ENCODE measurements around the gene ADRA2A.

ADRA2A gene

GRCh38 chr10:111110771-111111170 lies 33.9 kb downstream of the ADRA2A start:
- no peak for DNase-seq (ENCODE audit: low spot score)

DNA sequence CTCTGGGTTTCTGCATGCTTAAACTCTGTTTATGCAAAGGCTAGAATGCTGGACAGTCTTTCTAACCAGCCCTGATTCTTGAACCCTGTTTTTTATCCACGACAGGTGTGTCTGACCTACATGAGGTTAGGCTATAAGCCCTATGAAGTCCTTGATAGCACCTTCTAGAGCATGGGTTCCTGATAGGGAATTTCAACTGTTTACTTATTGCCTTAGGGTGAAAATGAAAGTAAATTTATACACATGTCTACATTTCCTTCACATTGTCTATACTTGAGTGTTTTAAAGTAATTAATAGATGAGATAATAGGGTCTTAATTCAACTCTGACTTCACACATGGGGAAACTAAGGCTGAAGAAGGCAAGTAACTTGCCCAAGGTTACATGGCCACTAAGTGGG lies 35.5 kb downstream of the ADRA2A start:
- DNase-seq (ENCODE audit: low spot score), result no peak

- no peak for DNase-seq (ENCODE audit: low spot score)
Measured at GRCh38 chr10:111113238-111113960, 36.6 kb downstream of the ADRA2A start.

DNA sequence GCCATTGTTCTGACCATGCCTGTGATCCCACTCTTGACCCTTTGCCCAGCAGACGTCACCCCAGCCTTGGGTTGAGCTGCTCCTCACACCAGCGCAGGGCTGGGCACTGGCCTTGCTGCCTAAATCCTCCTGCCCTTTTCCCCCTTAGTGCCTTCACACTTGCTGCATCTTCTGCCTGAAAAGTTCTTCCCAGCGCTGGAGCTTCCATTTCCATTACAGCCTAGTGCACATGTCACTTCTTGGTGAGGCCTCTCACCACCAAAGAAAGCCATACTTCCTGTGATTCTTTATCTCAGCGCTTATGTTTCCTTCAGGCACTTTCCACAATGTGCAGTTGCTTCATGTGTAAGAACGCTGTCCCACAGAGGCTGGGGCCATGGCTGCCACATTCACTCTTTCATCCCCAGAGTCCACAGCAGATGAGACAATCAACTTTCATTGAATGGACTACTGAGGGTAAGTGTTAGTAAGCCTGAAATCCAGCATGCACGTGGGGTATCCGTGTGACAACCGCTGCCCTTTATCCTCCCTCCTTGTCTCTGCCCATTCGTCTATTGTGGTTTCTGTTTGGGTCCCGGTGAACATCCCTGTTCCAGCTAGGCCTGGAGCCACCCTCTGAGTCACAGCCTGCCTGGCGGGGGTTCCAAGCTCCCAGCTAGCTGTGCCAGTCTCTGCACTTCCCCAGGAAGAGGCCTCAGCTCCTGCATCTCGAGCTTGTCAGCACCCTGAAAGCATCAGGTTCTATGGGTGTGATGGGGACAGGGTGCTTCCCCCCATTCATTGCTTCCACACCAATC lies 37.3 kb downstream of the ADRA2A start:
- no peak for DNase-seq (ENCODE audit: low spot score)

DNA sequence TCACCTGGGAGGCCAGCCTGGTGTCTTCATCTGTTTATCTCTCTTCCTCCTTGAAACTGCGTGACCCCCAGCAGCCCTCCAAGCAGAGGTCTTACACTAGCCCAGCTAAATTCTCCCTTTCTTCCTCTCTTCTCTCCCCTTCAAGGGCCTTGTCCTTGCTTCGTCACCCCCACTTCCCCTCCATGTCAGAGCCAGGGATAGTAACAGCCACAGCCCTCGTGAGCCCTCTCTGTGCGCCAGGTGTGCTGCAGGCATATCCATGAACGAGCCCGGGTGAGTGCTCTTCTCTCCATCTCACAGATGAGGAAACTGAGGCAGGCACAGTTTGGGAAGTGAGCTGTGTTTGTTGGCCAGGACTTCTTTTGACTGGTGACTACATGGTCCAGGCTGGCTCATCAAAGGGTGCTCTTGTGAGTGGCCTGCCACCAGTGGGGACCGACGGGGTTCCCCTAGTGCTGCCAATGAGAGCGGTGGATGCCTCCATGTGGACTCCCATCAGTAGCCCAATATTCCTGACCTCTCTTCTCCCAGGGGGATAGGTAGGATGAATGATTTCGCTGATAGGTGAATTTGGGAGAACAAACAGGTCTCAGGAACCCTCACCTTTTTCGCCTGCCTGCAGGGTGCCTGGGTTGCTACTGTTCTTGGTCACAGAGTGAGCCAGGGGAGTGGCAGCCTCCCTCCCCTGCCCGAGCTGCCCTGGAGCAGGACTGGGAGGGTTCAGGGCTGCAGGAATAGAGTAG lies 38.1 kb downstream of the ADRA2A start:
- no peak for DNase-seq (ENCODE audit: low spot score)

DNA sequence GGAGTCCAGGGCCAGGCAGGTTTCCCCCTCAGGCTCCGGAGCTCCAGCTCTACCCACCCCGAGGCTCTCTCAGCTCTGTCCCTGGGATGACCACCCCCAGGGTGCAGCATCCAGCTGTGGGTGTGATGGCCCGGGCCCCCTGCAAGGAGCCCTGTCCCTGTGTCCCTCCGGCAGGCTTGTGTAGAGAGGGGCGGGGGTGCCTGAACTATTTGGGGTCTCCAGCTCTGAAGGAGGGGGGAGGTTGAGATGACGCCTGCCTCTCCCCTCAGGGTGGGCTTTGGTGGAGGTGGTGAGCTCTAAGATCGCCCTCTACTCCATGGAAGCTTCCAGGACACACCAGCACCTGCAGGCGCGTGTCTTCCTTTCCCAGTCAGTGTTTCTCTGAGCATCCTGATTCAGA lies 39.4 kb downstream of the ADRA2A start:
- no peak for DNase-seq (ENCODE audit: low spot score)

- no peak for DNase-seq (ENCODE audit: low spot score)
Measured at GRCh38 chr10:111116762-111117445, 40.1 kb downstream of the ADRA2A start.

DNA sequence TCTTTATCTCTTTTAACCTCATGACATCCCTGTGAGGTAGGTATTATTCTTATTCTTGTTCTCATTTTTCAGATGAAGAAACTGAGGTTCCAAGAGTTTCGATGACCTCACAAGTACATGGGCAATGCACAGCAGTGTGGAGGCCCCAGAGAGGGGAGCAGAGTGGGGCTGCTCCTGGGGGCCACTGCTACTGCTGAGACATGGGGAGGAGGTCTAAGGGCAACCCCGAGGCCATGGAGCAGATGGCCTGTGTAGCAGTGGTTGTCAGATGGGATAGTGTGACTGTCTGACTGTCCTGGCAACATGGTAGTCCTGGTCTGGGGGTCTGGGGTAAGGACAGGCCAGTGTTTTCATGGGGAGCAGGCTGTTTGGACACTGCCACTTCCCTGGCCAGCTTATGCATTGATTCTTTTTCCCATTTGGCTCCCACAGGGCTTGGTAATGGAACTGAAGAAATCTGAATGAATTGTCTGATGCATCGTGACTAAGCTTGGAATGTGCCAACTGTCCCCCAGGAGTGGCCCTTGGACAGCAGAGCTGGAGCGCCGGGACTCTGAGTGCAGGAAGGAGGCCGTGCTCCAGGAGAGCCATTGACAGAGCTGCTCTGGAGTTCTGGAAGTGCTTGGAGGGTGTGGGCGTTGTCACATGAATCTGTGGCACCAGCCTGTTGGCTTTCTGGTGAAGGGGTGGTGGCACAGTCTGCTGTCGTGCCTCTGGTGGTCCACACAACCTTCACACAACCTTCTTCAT lies 40.9 kb downstream of the ADRA2A start:
- no peak for DNase-seq (ENCODE audit: low spot score)

- DNase-seq (ENCODE audit: low spot score), result no peak
Measured at GRCh38 chr10:111118758-111119157, 41.9 kb downstream of the ADRA2A start.

DNA sequence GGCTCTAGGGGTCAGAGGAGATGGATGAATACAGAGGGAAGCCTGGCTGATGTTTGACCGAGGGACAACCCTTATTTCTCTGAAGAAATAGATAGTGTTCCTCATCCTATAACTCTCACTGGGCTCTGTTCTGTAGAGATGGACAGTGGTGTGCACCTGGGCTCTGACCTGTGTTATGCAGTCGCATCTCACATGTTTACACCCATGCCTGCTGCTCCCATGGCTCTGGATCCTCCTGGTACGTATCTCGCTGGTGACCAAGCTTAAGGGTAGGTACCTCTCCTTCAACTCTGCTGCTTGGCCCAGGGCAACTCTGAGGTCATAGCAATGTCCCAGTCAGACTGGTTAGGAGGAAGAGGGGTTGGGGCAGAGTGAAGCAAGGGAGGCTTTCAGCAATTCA lies 42.8 kb downstream of the ADRA2A start:
- DNase-seq (ENCODE audit: low spot score), result no peak

DNA sequence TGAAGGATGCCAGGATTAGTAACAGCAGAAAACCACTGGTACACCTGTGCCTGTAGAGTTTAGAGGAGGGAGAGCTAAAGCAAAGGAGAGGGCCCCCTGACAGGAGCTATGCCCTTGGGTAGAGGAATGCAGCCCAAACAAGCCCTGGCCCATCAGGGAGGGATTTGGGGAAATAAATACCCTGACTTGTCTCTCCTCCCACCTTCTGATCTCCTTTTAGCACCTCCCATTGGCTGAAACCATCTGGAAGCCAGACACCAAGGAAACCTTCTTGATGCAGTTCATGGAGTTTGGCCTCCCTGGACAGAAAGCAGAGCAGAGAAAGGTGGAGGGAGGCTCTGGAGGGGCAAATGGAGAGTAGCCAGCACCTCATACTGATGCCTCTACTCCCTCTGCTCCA lies 45.3 kb downstream of the ADRA2A start:
- no peak for DNase-seq (ENCODE audit: low spot score)

DNA sequence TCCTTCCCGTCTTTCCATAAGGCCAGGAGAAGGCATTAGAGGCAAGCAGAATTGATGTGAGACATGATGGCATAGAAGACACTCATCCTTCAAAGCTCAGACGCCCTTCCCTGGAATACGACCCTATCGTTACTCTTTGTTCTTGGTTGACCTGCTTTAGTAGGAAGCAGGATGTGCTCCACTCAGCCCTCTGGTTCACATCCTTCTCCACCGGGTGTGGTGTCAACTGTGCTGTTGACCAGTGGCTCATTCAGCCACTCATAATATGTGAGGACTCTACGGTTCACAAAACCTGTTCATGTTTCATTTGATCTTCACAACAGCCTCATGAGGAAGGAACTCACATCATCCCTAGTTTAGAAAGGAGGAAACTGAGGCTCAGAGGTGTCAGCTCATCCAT lies 47.1 kb downstream of the ADRA2A start:
- DNase-seq (ENCODE audit: low spot score), result no peak

DNA sequence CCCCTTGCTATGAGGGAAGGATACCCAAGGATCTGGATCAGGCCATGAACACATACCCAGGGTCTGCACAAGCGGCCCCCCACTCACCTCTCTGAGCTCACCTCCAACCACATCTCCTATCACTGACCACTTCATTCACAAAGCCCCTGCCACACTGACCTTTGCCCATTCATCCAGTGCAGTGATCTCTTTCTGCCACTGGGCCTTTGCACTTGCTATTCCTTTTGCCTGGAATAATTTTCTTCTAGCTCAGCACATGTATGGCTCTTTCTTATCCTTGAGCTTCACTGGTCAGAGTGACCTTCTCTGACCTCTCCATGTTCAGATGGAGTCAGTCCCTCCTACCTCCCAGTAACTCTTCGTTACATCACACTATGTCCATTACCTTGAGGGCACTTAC lies 48.3 kb downstream of the ADRA2A start:
- no peak for DNase-seq (ENCODE audit: low spot score)

DNA sequence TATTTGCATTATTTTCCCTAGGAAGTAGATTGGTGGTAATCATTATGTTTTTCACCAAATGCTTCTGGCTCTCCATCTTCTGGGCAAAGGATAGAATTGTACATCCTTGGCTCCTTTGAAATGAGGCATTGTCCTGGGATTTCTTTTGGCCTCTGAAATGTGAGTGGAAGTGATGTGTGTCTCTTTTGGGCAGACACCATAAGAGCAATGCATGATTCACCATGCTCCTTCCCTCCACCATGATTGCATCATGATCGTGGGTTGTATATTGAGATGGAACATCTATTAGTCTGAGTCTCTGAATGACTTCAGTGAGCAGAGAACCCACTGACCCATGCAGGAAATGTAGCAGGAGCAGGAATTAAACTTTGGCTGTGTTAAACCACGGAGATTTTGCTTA lies 49.2 kb downstream of the ADRA2A start:
- no peak for DNase-seq (ENCODE audit: low spot score)

GRCh38 chr10:111127081-111127848 lies 50.4 kb downstream of the ADRA2A start:
- DNase-seq (ENCODE audit: low spot score), result no peak

DNA sequence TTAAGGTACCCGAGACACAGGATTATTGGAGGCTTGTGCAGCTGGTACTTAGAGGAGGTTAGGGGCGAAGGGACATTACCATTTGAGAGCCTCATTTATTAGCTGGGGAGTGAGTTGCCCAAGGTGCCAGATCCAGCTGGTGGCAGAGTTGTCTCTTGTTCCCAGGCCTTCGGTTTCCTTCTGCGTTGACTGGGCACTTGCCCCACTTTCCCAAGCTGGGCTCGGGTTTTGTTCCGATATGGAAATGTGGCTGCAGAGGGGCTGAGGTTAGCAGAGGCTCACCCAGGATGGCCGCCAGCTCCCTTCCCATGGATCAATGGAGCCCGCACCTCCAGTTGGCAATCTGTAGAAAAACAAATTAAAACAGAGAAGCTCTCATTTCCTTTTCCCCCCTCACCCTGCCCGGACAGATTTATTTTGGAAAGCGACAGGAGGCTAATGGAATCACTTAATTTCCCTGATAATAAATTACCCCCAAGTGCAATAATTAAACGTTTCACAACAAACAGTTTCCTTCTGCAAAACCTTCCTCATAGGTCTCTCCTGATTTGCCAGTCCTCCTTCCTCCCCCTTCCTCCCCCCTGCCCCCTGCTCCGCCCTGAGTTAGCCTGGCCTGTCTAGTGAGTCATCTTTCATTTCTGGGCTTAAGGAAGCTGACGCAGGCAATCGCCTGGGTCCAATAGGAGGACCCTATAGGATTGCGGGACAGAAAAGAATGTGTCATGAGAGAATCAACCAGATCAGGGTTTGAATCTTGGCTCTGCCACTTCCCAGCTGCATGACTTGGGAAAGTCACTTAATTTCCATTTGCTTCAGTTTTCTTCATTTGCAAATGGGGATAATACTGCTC lies 51.7 kb downstream of the ADRA2A start:
- no peak for DNase-seq (ENCODE audit: low spot score)

GRCh38 chr10:111129363-111129762 lies 52.5 kb downstream of the ADRA2A start:
- DNase-seq (ENCODE audit: low spot score), result no peak

DNA sequence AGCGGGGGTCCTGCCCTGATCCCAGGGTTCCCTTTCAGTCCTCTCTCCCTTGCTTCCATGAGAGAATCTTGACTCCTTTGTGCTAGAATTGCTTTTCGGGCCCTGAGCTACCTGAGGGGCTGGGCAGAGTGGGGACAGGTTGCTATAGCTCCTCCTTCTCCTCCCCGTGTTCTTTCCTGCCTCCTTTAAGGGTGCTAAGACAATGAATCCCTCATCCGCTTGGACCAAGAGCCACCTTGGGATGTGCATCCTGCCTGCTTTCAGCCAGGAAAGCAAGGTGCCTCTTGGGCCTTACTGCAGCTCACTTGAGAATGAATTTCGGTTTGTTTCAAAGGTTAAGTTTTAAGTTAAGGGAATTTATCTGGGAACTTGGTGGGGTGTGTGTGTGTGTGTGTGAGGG lies 53.6 kb downstream of the ADRA2A start:
- no peak for DNase-seq (ENCODE audit: low spot score)

Measured in CD4-positive, alpha-beta T cell treated with Interleukin-6 at 100 ng/mL for 8 hours (primary cell).